OCI-LY1 (cell line): ENCODE data around the gene PLEKHA8.

Source experiments
- H2AFZ ChIP-seq: fragments of 200-600 bp; sonication (generic), shearing (Covaris generic); 2 replicates; pipeline ENCODE4 v1.6.0; 2014; ENCODE audit warnings: antibody characterized with exemption, mild to moderate bottlenecking, low read length
- H3F3A ChIP-seq: fragments of 200-600 bp; sonication (generic), shearing (Covaris generic); 2 replicates; pipeline ENCODE4 v1.6.0; 2014; ENCODE audit warnings: mild to moderate bottlenecking, antibody characterized with exemption, low read length, moderate library complexity; ENCODE audit not compliant: insufficient read depth
- H3K27ac ChIP-seq: fragments of 200-600 bp; sonication (generic); 2 replicates; pipeline ENCODE4 v1.5.1; 2014; ENCODE audit warnings: low read length, mixed run types, mild to moderate bottlenecking, low read depth; ENCODE audit not compliant: poor library complexity, severe bottlenecking
- H3K27me3 ChIP-seq: fragments of 200-600 bp; sonication (generic); 2 replicates; pipeline ENCODE4 v1.6.0; 2014; ENCODE audit warnings: antibody characterized with exemption, mild to moderate bottlenecking, low read length, moderate library complexity; ENCODE audit not compliant: insufficient read depth
- H3K36me3 ChIP-seq: fragments of 200-600 bp; sonication (generic); 2 replicates; pipeline ENCODE4 v1.6.1; 2014; ENCODE audit warnings: mild to moderate bottlenecking, antibody characterized with exemption, low read length, moderate library complexity, mixed read lengths; ENCODE audit not compliant: insufficient read depth
- H3K4me1 ChIP-seq: fragments of 200-600 bp; sonication (generic); 2 replicates; pipeline ENCODE4 v1.5.1; 2014; ENCODE audit warnings: mild to moderate bottlenecking, low read length, moderate library complexity; ENCODE audit not compliant: insufficient read depth, severe bottlenecking
- H3K4me2 ChIP-seq: fragments of 200-600 bp; sonication (generic), shearing (Covaris generic); 2 replicates; pipeline ENCODE4 v1.6.1; 2014; ENCODE audit warnings: low read length
- H3K4me3 ChIP-seq: fragments of 200-600 bp; sonication (generic); 2 replicates; pipeline ENCODE4 v1.5.1; 2014; ENCODE audit warnings: low read length, low read depth, mild to moderate bottlenecking, mixed read lengths; ENCODE audit not compliant: poor library complexity, severe bottlenecking
- H3K79me2 ChIP-seq: fragments of 200-600 bp; shearing (Covaris generic); 2 replicates; pipeline ENCODE4 v1.6.1; 2016; ENCODE audit warnings: mixed run types, low read length, mixed read lengths; ENCODE audit not compliant: insufficient read depth
- H3K9ac ChIP-seq: fragments of 200-600 bp; sonication (generic), shearing (Covaris generic); 2 replicates; pipeline ENCODE4 v1.6.1; 2014; ENCODE audit warnings: mild to moderate bottlenecking, low read length, mixed read lengths
- H3K9me2 ChIP-seq: fragments of 200-600 bp; sonication (generic), shearing (Covaris generic); 2 replicates; pipeline ENCODE4 v1.6.1; 2014; ENCODE audit warnings: low read depth, mild to moderate bottlenecking, low read length, mixed read lengths
- H3K9me3 ChIP-seq: fragments of 200-600 bp; shearing (Covaris generic); 2 replicates; pipeline ENCODE4 v1.6.1; 2014; ENCODE audit warnings: low read length, mixed read lengths
- H4K20me1 ChIP-seq: fragments of 200-600 bp; sonication (generic), shearing (Covaris generic); 2 replicates; pipeline ENCODE4 v1.6.0; 2016; ENCODE audit warnings: mild to moderate bottlenecking, low read length; ENCODE audit not compliant: insufficient read depth
- EZH2 ChIP-seq: fragments of 200-600 bp; sonication (generic), shearing (Covaris generic); IDR thresholded peaks from 2 replicates; pipeline ENCODE4 v1.8.0; 2017; ENCODE audit warnings: borderline replicate concordance, mixed run types, mild to moderate bottlenecking, antibody characterized with exemption, low read length, moderate library complexity, mixed read lengths
- TF ChIP-seq, protein P1 (sequence below): fragments of 200-600 bp; sonication (generic), shearing (Covaris generic); IDR thresholded peaks from 2 replicates; pipeline ENCODE4 v1.5.1; 2017; ENCODE audit warnings: mild to moderate bottlenecking, antibody characterized with exemption, low read length, moderate library complexity, mixed read lengths

PLEKHA8 gene

DNA sequence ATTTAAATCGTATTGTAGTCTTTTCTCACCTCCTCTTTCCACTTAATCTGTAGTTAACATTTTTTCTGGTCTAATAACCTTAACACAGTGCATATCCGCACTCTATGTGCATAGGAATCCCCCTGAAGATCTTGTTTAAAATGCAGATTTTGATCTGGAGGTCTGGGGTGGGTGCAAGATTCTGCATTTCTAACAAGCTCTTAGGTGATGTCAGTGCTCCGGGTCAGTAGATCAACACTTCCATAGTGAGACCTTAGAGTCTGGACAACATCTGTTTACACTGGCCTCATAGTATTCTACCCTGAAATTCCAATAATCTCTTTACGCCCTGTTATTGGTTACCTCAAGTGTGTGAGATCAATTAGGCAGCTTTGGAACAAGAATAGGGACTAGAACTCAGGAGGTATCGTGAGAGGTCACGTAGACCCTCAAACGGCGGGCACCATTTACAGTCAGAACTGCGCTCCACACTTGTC lies 434 bp upstream of the PLEKHA8 start:
- H3K9me3 ChIP-seq = 0 out of 2 replicates have a peak, but pooled peaks cover 3% of the 10 kb centered on the region
- peaks cover 13% of the 10 kb centered on the region for H3K36me3 ChIP-seq
- peaks cover 38% of the 10 kb centered on the region for H3K4me1 ChIP-seq
- TF ChIP-seq, protein P1, sequence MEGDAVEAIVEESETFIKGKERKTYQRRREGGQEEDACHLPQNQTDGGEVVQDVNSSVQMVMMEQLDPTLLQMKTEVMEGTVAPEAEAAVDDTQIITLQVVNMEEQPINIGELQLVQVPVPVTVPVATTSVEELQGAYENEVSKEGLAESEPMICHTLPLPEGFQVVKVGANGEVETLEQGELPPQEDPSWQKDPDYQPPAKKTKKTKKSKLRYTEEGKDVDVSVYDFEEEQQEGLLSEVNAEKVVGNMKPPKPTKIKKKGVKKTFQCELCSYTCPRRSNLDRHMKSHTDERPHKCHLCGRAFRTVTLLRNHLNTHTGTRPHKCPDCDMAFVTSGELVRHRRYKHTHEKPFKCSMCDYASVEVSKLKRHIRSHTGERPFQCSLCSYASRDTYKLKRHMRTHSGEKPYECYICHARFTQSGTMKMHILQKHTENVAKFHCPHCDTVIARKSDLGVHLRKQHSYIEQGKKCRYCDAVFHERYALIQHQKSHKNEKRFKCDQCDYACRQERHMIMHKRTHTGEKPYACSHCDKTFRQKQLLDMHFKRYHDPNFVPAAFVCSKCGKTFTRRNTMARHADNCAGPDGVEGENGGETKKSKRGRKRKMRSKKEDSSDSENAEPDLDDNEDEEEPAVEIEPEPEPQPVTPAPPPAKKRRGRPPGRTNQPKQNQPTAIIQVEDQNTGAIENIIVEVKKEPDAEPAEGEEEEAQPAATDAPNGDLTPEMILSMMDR = no peak
- TF ChIP-seq EZH2 = no peak
- H3K4me3 ChIP-seq = peak overlapping the region; percentile 76
- no peaks in the 10 kb centered on the region for H4K20me1 ChIP-seq
- no peaks in the 10 kb centered on the region for H3K27me3 ChIP-seq
- peak overlapping the region; percentile 70 for H3K9ac ChIP-seq
- peak overlapping the region; percentile 47 for H2AFZ ChIP-seq
- no peaks in the 10 kb centered on the region for H3F3A ChIP-seq
- peak overlapping the region; percentile 80 for H3K27ac ChIP-seq
- peak overlapping the region; percentile 81 for H3K4me2 ChIP-seq
- H3K9me2 ChIP-seq = no peaks in the 10 kb centered on the region
- H3K79me2 ChIP-seq = peaks cover 12% of the 10 kb centered on the region

DNA sequence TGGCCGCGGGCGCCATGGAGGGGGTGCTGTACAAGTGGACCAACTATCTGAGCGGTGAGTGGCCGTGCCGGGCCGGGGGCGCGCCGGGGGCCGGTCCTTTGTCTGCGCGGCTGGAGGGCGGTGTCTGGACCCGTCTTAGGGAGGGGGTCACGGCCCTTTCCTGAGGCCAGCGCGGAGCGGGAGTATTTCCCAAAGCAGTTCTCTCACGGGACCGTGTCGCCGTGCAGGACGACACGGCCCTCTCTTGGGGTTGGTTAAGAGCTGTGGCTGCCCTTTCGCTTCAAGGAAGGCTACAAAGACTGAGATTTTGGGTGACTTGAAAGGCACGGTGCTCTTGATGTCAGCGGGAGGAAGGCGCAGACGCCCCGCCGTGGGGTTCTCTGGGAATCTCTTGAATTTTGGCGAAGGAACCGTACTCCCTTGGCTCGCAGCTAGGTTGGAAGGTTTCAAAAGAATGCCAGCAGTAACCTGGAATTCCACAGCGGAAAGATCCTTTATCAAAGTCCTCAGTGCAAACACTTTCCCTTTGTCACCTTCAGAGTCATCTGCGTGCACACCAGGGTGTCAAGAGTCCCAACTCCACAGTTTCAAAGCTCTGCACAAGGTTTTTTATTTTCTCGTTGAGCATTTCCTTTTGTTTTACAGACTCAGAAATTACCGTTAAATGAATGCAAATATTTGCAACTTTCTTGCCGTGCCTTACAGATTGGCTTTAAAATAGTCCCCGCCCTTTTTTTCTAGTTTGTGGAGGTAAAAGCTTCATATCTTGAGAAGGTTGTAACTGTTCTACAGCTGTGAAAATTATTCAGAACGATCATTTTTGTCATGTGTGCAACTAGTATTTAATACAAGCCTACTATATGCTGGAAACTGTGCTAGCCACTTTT lies 780 bp downstream of the PLEKHA8 start:
- Histone ChIP-seq H3F3A (no peaks in the 10 kb centered on the region), H3K27ac (no peak overlapping the region), H3K79me2 (peaks cover 12% of the 10 kb centered on the region), H3K9ac (peak overlapping the region; percentile 63), H4K20me1 (no peaks in the 10 kb centered on the region), H3K4me3 (peak overlapping the region; percentile 76), H3K4me1 (peaks cover 38% of the 10 kb centered on the region), H3K9me3 (0 out of 2 replicates have a peak, but pooled peaks cover 2% of the 10 kb centered on the region), H2AFZ (peak overlapping the region; percentile 5; the same call in 1 of the 2 replicates), H3K27me3 (no peaks in the 10 kb centered on the region), H3K9me2 (no peaks in the 10 kb centered on the region), H3K36me3 (peaks cover 3% of the 10 kb centered on the region), H3K4me2 (peak overlapping the region; percentile 81)
- TF ChIP-seq, protein P1 = no peak
- no peak for TF ChIP-seq EZH2

DNA sequence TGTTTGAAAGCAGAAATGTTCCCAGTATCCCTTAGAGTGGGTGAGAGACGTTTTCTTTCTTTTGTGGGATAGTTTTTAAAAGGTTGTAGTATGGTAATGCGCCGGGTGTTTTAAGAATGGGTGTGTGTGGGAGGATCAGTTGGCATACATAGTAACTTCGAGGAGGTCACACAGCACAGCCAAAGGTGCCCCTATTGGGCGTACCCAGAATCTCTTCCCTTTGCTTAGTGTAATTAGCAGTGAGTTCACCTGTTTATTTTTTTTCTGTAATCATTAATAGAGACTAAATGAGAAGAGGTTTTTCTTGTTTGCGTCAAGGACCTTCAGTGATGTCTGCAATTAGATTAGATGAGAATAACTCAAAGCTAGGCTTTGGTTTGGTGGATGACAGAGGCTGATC lies 1.5 kb downstream of the PLEKHA8 start:
- no peaks in the 10 kb centered on the region for H3K9me3 ChIP-seq
- peak overlapping the region; percentile 76 for H3K4me3 ChIP-seq
- H3K36me3 ChIP-seq = 0 out of 2 replicates have a peak, but pooled peaks cover 3% of the 10 kb centered on the region
- no peaks in the 10 kb centered on the region for H3K27me3 ChIP-seq
- no peaks in the 10 kb centered on the region for H3F3A ChIP-seq
- no peaks in the 10 kb centered on the region for H4K20me1 ChIP-seq
- H3K4me1 ChIP-seq = peaks cover 36% of the 10 kb centered on the region
- TF ChIP-seq, protein P1 = peak; percentile 38
- no peak for TF ChIP-seq EZH2
- H3K9me2 ChIP-seq = no peaks in the 10 kb centered on the region
- H3K9ac ChIP-seq = peak overlapping the region; percentile 63; the same call in 1 of the 2 replicates
- H3K4me2 ChIP-seq = peak overlapping the region; percentile 81
- no peak overlapping the region for H2AFZ ChIP-seq
- H3K79me2 ChIP-seq = peaks cover 12% of the 10 kb centered on the region
- no peak overlapping the region for H3K27ac ChIP-seq
